B cell (primary cell): ENCODE measurements around the gene MFSD6L. TPM values are rescaled to one million over a fixed set of nuclear protein-coding genes. Genes with fewer than 3 reads are reported as not detected.

ENCODE experiments used
- ATAC-seq: fragments of 200-7000 bp; cut with Tn5 transposase; one replicate; pipeline ENCODE4 v1.10.0; 2021; ENCODE audit warnings: low read depth, mild to moderate bottlenecking, moderate number of reproducible peaks, moderate library complexity
- CTCF ChIA-PET: fragments of 350-600 bp; sonication (Branson Sonifier 250); formaldehyde crosslinking; loops from one replicate; lab custom pipeline; 2021; ENCODE audit warnings: antibody characterized with exemption, inconsistent platforms; lab: Charles Lee
- POLR2A ChIA-PET: fragments of 350-600 bp; sonication (Branson Sonifier 250); formaldehyde crosslinking; loops from one replicate; lab custom pipeline; 2021; ENCODE audit warnings: antibody characterized with exemption; lab: Charles Lee
- DNase-seq: peaks from one replicate; pipeline ENCODE4 v3.0.0; 2013
- H2AFZ ChIP-seq: 2 replicates; pipeline ENCODE4 v1.6.1; 2012; ENCODE audit warnings: mild to moderate bottlenecking, low read depth, low read length; ENCODE audit not compliant: insufficient read depth, poor library complexity, severe bottlenecking
- H3K27ac ChIP-seq, 2 donors: 1 replicate in 1 of 2; 2 replicates in 1 of 2; pipeline ENCODE4 v1.5.1; 2012 to 2013; ENCODE audit warnings: low read length in 2 of 2, mild to moderate bottlenecking in 2 of 2, moderate library complexity in 1 of 2
- H3K27me3 ChIP-seq, 4 experiments: fragments of 200-600 bp in 1 of 4; sonication (generic) in 1 of 4; replicated peaks in 1 of 4; 1 replicate in 2 of 4; 2 replicates in 2 of 4; pipeline versions ENCODE4 v1.6.1 to v1.7.0; 2013 to 2016; ENCODE audit warnings: low read length in 3 of 4, mild to moderate bottlenecking in 2 of 4, mixed read lengths in 1 of 4, moderate library complexity in 1 of 4; ENCODE audit not compliant: insufficient read depth in 4 of 4, control insufficient read depth in 3 of 4; ENCODE audit errors: control extremely low read depth in 1 of 4
- H3K36me3 ChIP-seq, 2 experiments: replicated peaks in 1 of 2; 1 replicate in 1 of 2; 2 replicates in 1 of 2; pipeline versions ENCODE4 v1.6.1 to v1.7.1; 2013; ENCODE audit warnings: low read length in 1 of 2; ENCODE audit not compliant: insufficient read depth in 2 of 2, control insufficient read depth in 1 of 2; ENCODE audit errors: control extremely low read depth in 1 of 2, extremely low read depth in 1 of 2
- H3K4me1 ChIP-seq, 2 donors: fragments of 200-600 bp in 1 of 2; sonication (generic) in 1 of 2; 1 replicate in 1 of 2; 2 replicates in 1 of 2; pipeline versions ENCODE4 v1.5.1 to v1.6.1; 2013 to 2017; ENCODE audit warnings: low read length in 2 of 2; ENCODE audit not compliant: control insufficient read depth in 2 of 2, insufficient read depth in 2 of 2
- H3K4me2 ChIP-seq: replicated peaks from 2 replicates; pipeline ENCODE3; 2012; ENCODE audit warnings: mild to moderate bottlenecking, low read depth, low read length; ENCODE audit not compliant: poor library complexity, severe bottlenecking
- H3K4me3 ChIP-seq, 5 experiments: fragments of 200-600 bp in 1 of 5; sonication (generic) in 1 of 5; 1 replicate in 3 of 5; 2 replicates in 2 of 5; pipeline versions ENCODE4 v1.5.1 to v1.7.0; 2011 to 2016; ENCODE audit warnings: low read length in 4 of 5, mild to moderate bottlenecking in 4 of 5, low read depth in 2 of 5, control low read depth in 1 of 5, moderate library complexity in 1 of 5; ENCODE audit not compliant: insufficient read depth in 1 of 5; ENCODE audit errors: control extremely low read depth in 1 of 5, extremely low read depth in 1 of 5
- H3K79me2 ChIP-seq: fragments of 200-600 bp; sonication (generic); one replicate; pipeline ENCODE4 v1.6.0; 2016; ENCODE audit warnings: low read length; ENCODE audit not compliant: control insufficient read depth, insufficient read depth
- H3K9ac ChIP-seq: fragments of 200-600 bp; sonication (generic); 2 replicates; pipeline ENCODE4 v1.6.1; 2017; ENCODE audit warnings: mild to moderate bottlenecking, low read length, moderate library complexity
- H3K9me3 ChIP-seq, 3 donors: one replicate each; pipeline versions ENCODE4 v1.6.1 to v1.7.1; 2013; ENCODE audit warnings: low read length in 2 of 3; ENCODE audit not compliant: control insufficient read depth in 2 of 3, insufficient read depth in 1 of 3; ENCODE audit errors: control extremely low read depth in 1 of 3
- H4K20me1 ChIP-seq: 2 replicates; pipeline ENCODE4 v1.6.0; 2012; ENCODE audit warnings: mild to moderate bottlenecking, low read length; ENCODE audit not compliant: insufficient read depth, control insufficient read depth, poor library complexity, severe bottlenecking
- H3K27ac Mint-ChIP-seq: one replicate; pipeline ENCODE4 v1.8.0; 2021; ENCODE audit warnings: mixed read lengths
- H3K27me3 Mint-ChIP-seq: one replicate; pipeline ENCODE4 v1.8.0; 2021; ENCODE audit warnings: mixed read lengths
- H3K4me1 Mint-ChIP-seq: one replicate; pipeline ENCODE4 v1.8.0; 2021; ENCODE audit warnings: mixed read lengths
- H3K4me3 Mint-ChIP-seq: one replicate; pipeline ENCODE4 v1.8.0; 2021; ENCODE audit warnings: mixed read lengths
- H3K9me3 Mint-ChIP-seq: one replicate; pipeline ENCODE4 v1.8.0; 2022; ENCODE audit warnings: mixed read lengths; ENCODE audit not compliant: insufficient read depth
- EZH2 ChIP-seq: IDR thresholded peaks from 2 replicates; pipeline ENCODE4 v1.6.1; 2012; ENCODE audit warnings: borderline replicate concordance, low read depth, mild to moderate bottlenecking, moderate library complexity, low read length; ENCODE audit not compliant: insufficient read depth, poor library complexity, severe bottlenecking
- WGBS: methylation state at CpG from one replicate; pipeline ENCODE4 v1.1.5; 2013; ENCODE audit warnings: missing lambda C conversion rate; ENCODE audit not compliant: insufficient coverage; 5-methylcytosine and 5-hydroxymethylcytosine counted together
- intact Hi-C: fragments of 100-400 bp; cut with micrococcal nuclease; formaldehyde crosslinking; loops from one replicate; pipeline ENCODE4 v1.10.0; 2022
- polyA plus RNA-seq: library from polyadenylated mRNA; depleted of rRNA; stranded (reverse); fragments of >200 nt; gene quantifications from 2 replicates; pipeline ENCODE4 v1.2.3, GENCODE V29; 2012
- total RNA-seq, 2 donors: library from RNA; stranded (reverse); fragments of 120-200 nt in 1 of 2; gene quantifications; 1 replicate in 1 of 2; 2 replicates in 1 of 2; pipeline versions ENCODE4 v1.2.3 to v1.2.4, GENCODE V29; 2013 to 2022
- TF ChIP-seq, protein P1 (sequence below): fragments of 200-600 bp; IDR thresholded peaks from one replicate; pipeline ENCODE4 v1.8.0; 2022; ENCODE audit warnings: antibody characterized with exemption, mild to moderate bottlenecking

Gene MFSD6L
- total and polyA plus RNA-seq, 2 donors (not counting 1 experiment from before 2014, with no cell fraction given): 0.24 to 0.37 TPM

DNA sequence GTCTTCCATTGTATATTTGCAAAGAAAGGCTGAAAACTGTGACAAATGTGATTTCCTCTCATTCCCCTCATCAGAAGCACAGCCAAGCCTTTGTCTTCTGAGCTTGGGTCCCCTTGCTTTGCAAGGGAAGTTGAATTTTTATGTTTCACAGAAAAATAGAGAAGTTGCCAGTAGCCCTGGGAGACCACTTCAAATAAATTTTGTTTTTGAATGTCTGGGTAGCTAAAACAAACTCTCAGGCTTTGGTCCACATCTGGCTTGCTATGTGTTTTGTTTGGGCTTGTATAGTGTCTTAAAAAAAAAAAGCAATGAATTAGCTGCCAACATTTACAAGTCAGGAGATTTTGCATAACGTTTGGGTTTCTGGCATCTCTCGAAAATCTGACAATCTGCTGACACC lies 44.2 kb upstream of the MFSD6L start:
- DNase-seq: peak; percentile 36
- H3K4me1 ChIP-seq: peaks cover 13 to 24% of the 10 kb centered on the region in 2 donors
- Mint-ChIP-seq H3K27me3 (no peaks in the 10 kb centered on the region), H3K27ac (no peak overlapping the region), H3K4me1 (peaks cover 22% of the 10 kb centered on the region), H3K4me3 (no peak overlapping the region), H3K9me3 (peaks cover 4% of the 10 kb centered on the region)
- no peaks in the 10 kb centered on the region for H4K20me1 ChIP-seq
- peak overlapping the region in 1 of 2 donors; percentile 51 for H3K27ac ChIP-seq
- H2AFZ ChIP-seq: no peak overlapping the region
- H3K4me2 ChIP-seq: peak overlapping the region; percentile 3
- H3K4me3 ChIP-seq: no peak overlapping the region
- POLR2A ChIA-PET: interaction anchor here (1.6 kb wide), 1 partner anchor 36 kb away, joined by 3 read pairs; no protein-coding TSS in a partner anchor
- H3K27me3 ChIP-seq: no peaks in the 10 kb centered on the region
- CTCF ChIA-PET: interaction anchor here (0.8 to 2.8 kb wide), 6 partner anchors 11 to 58 kb away, joined by 3 to 9 read pairs (median 4); no protein-coding TSS in a partner anchor
- TF ChIP-seq, protein P1, sequence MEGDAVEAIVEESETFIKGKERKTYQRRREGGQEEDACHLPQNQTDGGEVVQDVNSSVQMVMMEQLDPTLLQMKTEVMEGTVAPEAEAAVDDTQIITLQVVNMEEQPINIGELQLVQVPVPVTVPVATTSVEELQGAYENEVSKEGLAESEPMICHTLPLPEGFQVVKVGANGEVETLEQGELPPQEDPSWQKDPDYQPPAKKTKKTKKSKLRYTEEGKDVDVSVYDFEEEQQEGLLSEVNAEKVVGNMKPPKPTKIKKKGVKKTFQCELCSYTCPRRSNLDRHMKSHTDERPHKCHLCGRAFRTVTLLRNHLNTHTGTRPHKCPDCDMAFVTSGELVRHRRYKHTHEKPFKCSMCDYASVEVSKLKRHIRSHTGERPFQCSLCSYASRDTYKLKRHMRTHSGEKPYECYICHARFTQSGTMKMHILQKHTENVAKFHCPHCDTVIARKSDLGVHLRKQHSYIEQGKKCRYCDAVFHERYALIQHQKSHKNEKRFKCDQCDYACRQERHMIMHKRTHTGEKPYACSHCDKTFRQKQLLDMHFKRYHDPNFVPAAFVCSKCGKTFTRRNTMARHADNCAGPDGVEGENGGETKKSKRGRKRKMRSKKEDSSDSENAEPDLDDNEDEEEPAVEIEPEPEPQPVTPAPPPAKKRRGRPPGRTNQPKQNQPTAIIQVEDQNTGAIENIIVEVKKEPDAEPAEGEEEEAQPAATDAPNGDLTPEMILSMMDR: no peak
- TF ChIP-seq EZH2: no peak
- H3K79me2 ChIP-seq: no peaks in the 10 kb centered on the region
- no peaks in the 10 kb centered on the region for H3K9me3 ChIP-seq
- H3K36me3 ChIP-seq: no peaks in the 10 kb centered on the region
- WGBS: 20% methylated on average over 1 of the region's 2 CpGs
- ATAC-seq: peak; percentile 31
- no peak overlapping the region for H3K9ac ChIP-seq
- intact Hi-C loops: no loop called here

DNA sequence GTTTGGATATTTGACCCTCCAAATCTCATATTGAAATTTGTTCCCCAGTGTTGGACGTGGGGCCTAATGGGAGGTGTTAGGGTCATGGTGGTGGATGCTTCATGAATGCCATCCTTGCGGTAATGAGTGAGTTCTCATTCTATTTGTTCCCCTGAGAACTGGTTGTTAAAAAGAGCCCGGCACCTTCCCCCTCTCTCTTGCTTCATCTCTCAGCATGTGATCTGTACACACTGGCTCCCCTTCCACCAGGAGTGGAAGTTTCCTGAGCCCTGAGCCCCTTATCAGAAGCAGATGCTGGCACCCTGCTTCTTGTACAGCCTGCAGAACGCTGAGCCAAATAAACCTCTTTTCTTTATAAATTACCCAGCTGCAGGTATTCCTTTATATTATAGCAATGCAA lies 42.7 kb upstream of the MFSD6L start:
- Histone ChIP-seq H3K9me3 (no peaks in the 10 kb centered on the region), H3K4me2 (no peak overlapping the region), H3K4me3 (no peak overlapping the region), H3K79me2 (no peaks in the 10 kb centered on the region), H3K27ac (no peak overlapping the region), H4K20me1 (no peaks in the 10 kb centered on the region), H3K9ac (no peak overlapping the region), H3K4me1 (peaks cover 13 to 24% of the 10 kb centered on the region in 2 donors), H2AFZ (no peak overlapping the region), H3K27me3 (no peaks in the 10 kb centered on the region), H3K36me3 (no peaks in the 10 kb centered on the region)
- H3K27me3 Mint-ChIP-seq: no peaks in the 10 kb centered on the region
- ChIA-PET POLR2A (no interaction called here), CTCF (interaction anchor here (1.5 kb wide), 1 partner anchor 17 kb away, joined by 4 read pairs; no protein-coding TSS in a partner anchor)
- 100% methylated on average over 1 of the region's 4 CpGs for WGBS
- no peak for DNase-seq
- intact Hi-C loops: no loop called here
- H3K4me1 Mint-ChIP-seq: peaks cover 22% of the 10 kb centered on the region
- H3K27ac Mint-ChIP-seq: no peak overlapping the region
- no peak overlapping the region for H3K4me3 Mint-ChIP-seq
- H3K9me3 Mint-ChIP-seq: peaks cover 4% of the 10 kb centered on the region
- ATAC-seq: no peak
- TF ChIP-seq, protein P1: no peak
- no peak for TF ChIP-seq EZH2
